Astrocyte of the spinal cord (primary cell): ENCODE measurements around the gene NCAM2.

ENCODE experiments used
- DNase-seq: peaks from one replicate; pipeline ENCODE4 v3.0.0; 2011; ENCODE audit warnings: low read depth, low spot score
- H3K4me3 ChIP-seq: 2 replicates; pipeline ENCODE4 v1.5.1; 2011; ENCODE audit warnings: low read depth, mild to moderate bottlenecking, low read length, moderate library complexity
- in situ Hi-C: cut with HindIII; loops from 2 replicates; pipeline ENCODE4 v1.10.0; 2017; ENCODE audit warnings: low sequenced_read_pairs
- TF ChIP-seq, protein P1 (sequence below): IDR thresholded peaks from 2 replicates; pipeline ENCODE4 v1.5.1; 2012; ENCODE audit warnings: low read depth, mild to moderate bottlenecking, low read length, inconsistent platforms

The NCAM2 gene

DNA sequence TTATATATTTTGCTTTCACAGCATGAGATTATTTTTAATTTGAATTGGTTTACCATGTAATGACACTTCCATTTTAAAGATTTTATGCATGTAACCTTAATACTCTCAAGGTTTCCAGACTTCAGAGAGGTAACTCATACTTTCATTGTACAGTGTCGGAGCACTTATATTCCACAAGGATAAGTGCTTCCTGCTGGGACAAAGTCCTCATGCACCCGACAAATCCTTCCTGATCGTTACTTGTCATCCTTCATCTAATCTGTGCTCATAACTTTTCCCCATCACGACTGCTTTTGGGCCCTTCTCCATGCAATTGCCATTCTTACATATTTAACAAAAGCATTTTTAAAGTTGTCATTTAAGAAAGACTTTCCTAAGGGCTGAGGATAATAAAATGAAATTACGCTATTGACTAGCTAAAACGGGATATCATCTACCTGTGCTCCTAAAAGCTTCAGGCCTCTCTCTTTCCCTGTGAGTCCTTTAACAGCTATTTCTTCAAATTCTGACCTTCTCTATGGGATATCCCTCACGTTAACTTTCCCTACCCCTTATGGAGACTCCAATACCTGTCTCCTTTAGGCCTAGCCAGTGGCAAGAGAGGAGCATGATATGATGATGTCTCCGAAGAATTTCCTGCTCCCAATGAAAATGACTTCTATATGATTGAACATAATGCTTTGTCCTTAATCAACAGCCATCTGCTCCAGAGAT, 59.3 kb downstream of the NCAM2 start:
- no peak overlapping the region for H3K4me3 ChIP-seq
- TF ChIP-seq, protein P1, sequence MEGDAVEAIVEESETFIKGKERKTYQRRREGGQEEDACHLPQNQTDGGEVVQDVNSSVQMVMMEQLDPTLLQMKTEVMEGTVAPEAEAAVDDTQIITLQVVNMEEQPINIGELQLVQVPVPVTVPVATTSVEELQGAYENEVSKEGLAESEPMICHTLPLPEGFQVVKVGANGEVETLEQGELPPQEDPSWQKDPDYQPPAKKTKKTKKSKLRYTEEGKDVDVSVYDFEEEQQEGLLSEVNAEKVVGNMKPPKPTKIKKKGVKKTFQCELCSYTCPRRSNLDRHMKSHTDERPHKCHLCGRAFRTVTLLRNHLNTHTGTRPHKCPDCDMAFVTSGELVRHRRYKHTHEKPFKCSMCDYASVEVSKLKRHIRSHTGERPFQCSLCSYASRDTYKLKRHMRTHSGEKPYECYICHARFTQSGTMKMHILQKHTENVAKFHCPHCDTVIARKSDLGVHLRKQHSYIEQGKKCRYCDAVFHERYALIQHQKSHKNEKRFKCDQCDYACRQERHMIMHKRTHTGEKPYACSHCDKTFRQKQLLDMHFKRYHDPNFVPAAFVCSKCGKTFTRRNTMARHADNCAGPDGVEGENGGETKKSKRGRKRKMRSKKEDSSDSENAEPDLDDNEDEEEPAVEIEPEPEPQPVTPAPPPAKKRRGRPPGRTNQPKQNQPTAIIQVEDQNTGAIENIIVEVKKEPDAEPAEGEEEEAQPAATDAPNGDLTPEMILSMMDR = no peak
- no peak for DNase-seq
- in situ Hi-C loops = no loop called here

DNA sequence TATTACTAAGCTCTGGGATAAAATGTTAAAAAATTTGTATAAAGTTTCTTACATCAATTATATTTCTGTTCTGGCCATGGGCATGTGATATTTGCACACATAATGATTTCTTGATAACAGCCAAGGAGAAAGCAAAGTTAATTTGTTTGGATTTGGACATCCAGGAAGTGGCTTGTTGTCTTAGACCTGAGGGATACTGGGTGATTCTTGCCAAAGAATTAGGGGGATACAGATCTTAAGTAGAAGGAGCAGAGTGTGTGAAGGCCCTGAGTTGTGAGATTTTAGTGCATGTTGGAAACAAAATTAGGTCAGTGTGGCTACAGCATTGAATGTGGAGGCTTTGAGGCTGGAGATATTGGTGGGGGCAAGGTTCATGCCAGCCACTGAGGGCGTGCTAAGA, 65.6 kb downstream of the NCAM2 start:
- no peak overlapping the region for H3K4me3 ChIP-seq
- in situ Hi-C loops = no loop called here
- TF ChIP-seq, protein P1 = no peak
- no peak for DNase-seq

DNA sequence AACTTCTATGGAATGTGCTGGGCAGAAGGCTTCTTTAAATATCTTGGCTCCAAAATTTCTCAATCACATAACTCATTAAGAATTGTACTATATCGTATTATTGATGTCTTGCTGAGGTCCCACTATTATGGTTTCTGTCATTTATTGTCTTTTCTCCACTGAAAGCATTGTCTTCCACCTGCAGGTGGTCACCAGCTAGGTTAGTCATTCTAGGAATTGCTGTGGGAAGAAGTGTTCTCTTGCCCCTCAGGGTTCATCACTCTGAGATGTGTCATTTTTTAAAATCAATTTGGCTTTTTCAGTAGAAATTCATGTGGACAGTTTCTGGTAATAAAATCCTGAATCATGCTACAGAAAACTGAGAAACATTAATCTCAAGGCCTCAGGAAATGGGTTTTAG, 66.1 kb downstream of the NCAM2 start:
- H3K4me3 ChIP-seq = no peak overlapping the region
- TF ChIP-seq, protein P1 = no peak
- no peak for DNase-seq
- in situ Hi-C loops = no loop called here

DNA sequence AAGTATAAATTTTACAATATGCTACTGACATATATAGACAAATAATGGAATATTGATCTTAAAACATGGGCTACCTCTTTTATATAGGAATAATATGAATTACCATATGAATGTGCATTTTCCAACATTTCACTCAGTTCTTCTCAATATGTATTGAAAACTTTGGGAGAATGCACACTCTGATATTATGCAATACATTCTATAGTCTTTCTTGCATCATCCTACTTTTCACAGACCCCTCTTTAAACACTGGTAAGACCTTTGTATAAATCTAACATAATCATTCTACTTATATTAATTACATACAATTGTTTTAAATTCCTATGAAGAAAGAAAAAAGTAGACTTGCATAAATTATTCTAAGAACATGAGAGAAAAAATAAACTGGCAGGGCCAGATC, 69.2 kb downstream of the NCAM2 start:
- in situ Hi-C loops = no loop called here
- TF ChIP-seq, protein P1 = no peak
- DNase-seq = no peak
- no peak overlapping the region for H3K4me3 ChIP-seq

- DNase-seq = no peak
- no peak overlapping the region for H3K4me3 ChIP-seq
- in situ Hi-C loops = no loop called here
- TF ChIP-seq, protein P1 = no peak
Observed at GRCh38 chr21:21074305-21074704, 76.1 kb downstream of the NCAM2 start.

DNA sequence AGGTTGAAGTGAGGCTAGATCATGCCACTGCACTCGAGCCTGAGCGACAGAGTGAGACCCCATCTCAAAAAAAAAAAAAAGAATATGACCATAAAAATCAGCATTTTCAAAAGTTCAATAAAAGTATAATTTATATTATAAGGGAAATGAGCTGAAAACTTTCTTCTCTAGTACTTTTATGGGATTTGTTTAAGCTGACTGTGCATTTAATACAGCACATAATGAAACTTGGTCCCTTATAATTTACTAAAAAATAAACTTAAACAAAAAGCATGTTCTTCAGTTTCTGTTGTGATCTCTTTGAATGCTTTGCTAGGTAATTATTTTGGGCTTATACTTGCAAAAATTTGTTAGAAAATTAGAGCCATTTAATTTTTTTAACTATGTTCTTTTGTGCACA, 77.8 kb downstream of the NCAM2 start:
- H3K4me3 ChIP-seq = no peak overlapping the region
- TF ChIP-seq, protein P1 = no peak
- in situ Hi-C loops = no loop called here
- DNase-seq = no peak
